ENCODE data around the gene FCRLB. TPM values are rescaled to one million over a fixed set of nuclear protein-coding genes. Genes with fewer than 3 reads are reported as not detected.

Gene FCRLB
- total RNA-seq, 1 experiment from 2014 or later = 0.41 TPM

- no peak for TF ChIP-seq CTCF (IDR thresholded peaks at IDR 0.05)
- no peak for TF ChIP-seq SIN3A (IDR thresholded peaks at IDR 0.05; ENCODE audit: borderline replicate concordance, insufficient read depth, low read depth, low read length)
- no peak for TF ChIP-seq TCF7L2 (IDR thresholded peaks at IDR 0.05; ENCODE audit: low read depth, low read length)
- no peak for TF ChIP-seq REST (IDR thresholded peaks at IDR 0.05; ENCODE audit: insufficient read depth in 1 of 2, low read depth in 2 of 2, low read length in 1 of 2)
- no peak for TF ChIP-seq POLR2AphosphoS5 (IDR thresholded peaks at IDR 0.05; ENCODE audit: low read depth, low read length)
- intact Hi-C loops (cut with micrococcal nuclease; ENCODE audit: unreplicated experiment) (no loop called here), in situ Hi-C loops (cut with HindIII; ENCODE audit: low pct_unique_long_range_greater_than_20kb, low sequenced_read_pairs) (no loop called here)
- H3K27me3 ChIP-seq (ENCODE audit: control insufficient read depth, insufficient read depth, low read length) = peaks cover 5% of the 10 kb centered on the region; the same call in 1 of the 2 replicates
- DNase-seq (ENCODE audit: low read depth, low spot score) = no peak
- H3K27ac ChIP-seq (ENCODE audit: low read length) = no peak overlapping the region
- H3K36me3 ChIP-seq (ENCODE audit: control insufficient read depth, insufficient read depth, low read length) = no peaks in the 10 kb centered on the region
- no peaks in the 10 kb centered on the region for H3K4me1 ChIP-seq (ENCODE audit: control insufficient read depth, insufficient read depth, low read length)
- POLR2A ChIA-PET = no interaction called here
- CTCF ChIA-PET = no interaction called here
- H3K4me3 ChIP-seq (ENCODE audit: low read depth in 2 of 2, low read length in 2 of 2) = no peak overlapping the region
- ATAC-seq = no peak
- no TSS peak for BruUV-seq (replicated peaks)
- no peaks in the 10 kb centered on the region for H3K9me3 ChIP-seq (ENCODE audit: control insufficient read depth, insufficient read depth, low read depth, low read length)
Measured at GRCh38 chr1:161706113-161706481, 15.2 kb upstream of the FCRLB start.

- H3K4me3 ChIP-seq (ENCODE audit: low read depth in 2 of 2, low read length in 2 of 2) = no peak within 1 kb of the TSS
- peaks cover 5% of the 10 kb centered on the region; the same call in 1 of the 2 replicates for H3K27me3 ChIP-seq (ENCODE audit: control insufficient read depth, insufficient read depth, low read length)
- ChIA-PET POLR2A (no interaction called here), CTCF (no interaction called here)
- intact Hi-C loops (cut with micrococcal nuclease; ENCODE audit: unreplicated experiment) (no loop called here), in situ Hi-C loops (cut with HindIII; ENCODE audit: low pct_unique_long_range_greater_than_20kb, low sequenced_read_pairs) (no loop called here)
- no peaks in the 10 kb centered on the region for H3K4me1 ChIP-seq (ENCODE audit: control insufficient read depth, insufficient read depth, low read length)
- H3K9me3 ChIP-seq (ENCODE audit: control insufficient read depth, insufficient read depth, low read depth, low read length) = no peaks in the 10 kb centered on the region
- DNase-seq (ENCODE audit: low read depth, low spot score) (no peak), ATAC-seq (no peak)
- H3K36me3 ChIP-seq (ENCODE audit: control insufficient read depth, insufficient read depth, low read length) = no peaks in the 10 kb centered on the region
- BruUV-seq (replicated peaks) = no TSS peak
- no peak for TF ChIP-seq REST (IDR thresholded peaks at IDR 0.05; ENCODE audit: insufficient read depth in 1 of 2, low read depth in 2 of 2, low read length in 1 of 2)
- TF ChIP-seq CTCF (IDR thresholded peaks at IDR 0.05) = no peak
- no peak for TF ChIP-seq POLR2AphosphoS5 (IDR thresholded peaks at IDR 0.05; ENCODE audit: low read depth, low read length)
- TF ChIP-seq TCF7L2 (IDR thresholded peaks at IDR 0.05; ENCODE audit: low read depth, low read length) = no peak
- no peak for TF ChIP-seq SIN3A (IDR thresholded peaks at IDR 0.05; ENCODE audit: borderline replicate concordance, insufficient read depth, low read depth, low read length)
- H3K27ac ChIP-seq (ENCODE audit: low read length) = no peak within 1 kb of the TSS
Measured at GRCh38 chr1:161706482-161707347, 14.6 kb upstream of the FCRLB start, which contains the start of gene FCRLA. TSS of gene FCRLA (plus strand) at chr1:161707229. CDS start at chr1:161707265, 36 bp downstream.

Data from Panc1 (cell line).